Hematopoietic multipotent progenitor cell treated with erythropoietin and hydrocortisone succinate and interleukin-3 and kit ligand, for 6 days (in vitro differentiated cells): ENCODE measurements around the gene SCUBE3.

Experiments
- DNase-seq: peaks from one replicate; pipeline ENCODE4 v3.0.0-alpha.2; 2015

The SCUBE3 gene

GRCh38 chr6:35214869-35215664, 1.3 kb downstream of the SCUBE3 start:
- DNase-seq = no peak

GRCh38 chr6:35215665-35216411, 2.1 kb downstream of the SCUBE3 start:
- DNase-seq = no peak

- DNase-seq = no peak
These were observed 2.6 kb downstream of the SCUBE3 start for GRCh38 chr6:35216412-35216732.

- no peak for DNase-seq
These were observed 3.4 kb downstream of the SCUBE3 start for GRCh38 chr6:35216851-35217811.

GRCh38 chr6:35218021-35218420, 4.3 kb downstream of the SCUBE3 start:
- DNase-seq = no peak

- no peak for DNase-seq
These were observed 4.7 kb downstream of the SCUBE3 start for GRCh38 chr6:35218456-35218855.

GRCh38 chr6:35219683-35220326, 6.0 kb downstream of the SCUBE3 start:
- DNase-seq = no peak

- no peak for DNase-seq
These were observed 7.0 kb downstream of the SCUBE3 start for GRCh38 chr6:35220711-35221110.

GRCh38 chr6:35223396-35223795, 9.6 kb downstream of the SCUBE3 start:
- DNase-seq = no peak

GRCh38 chr6:35224720-35225119, 11.0 kb downstream of the SCUBE3 start:
- DNase-seq = peak; percentile 45

- DNase-seq = no peak
These were observed 14.7 kb downstream of the SCUBE3 start for GRCh38 chr6:35228481-35228880.

- no peak for DNase-seq
These were observed 15.5 kb downstream of the SCUBE3 start for GRCh38 chr6:35229304-35229703.

- DNase-seq = no peak
These were observed 16.7 kb downstream of the SCUBE3 start for GRCh38 chr6:35230498-35230897.

GRCh38 chr6:35230950-35231349, 17.2 kb downstream of the SCUBE3 start:
- no peak for DNase-seq

- DNase-seq = no peak
These were observed 17.8 kb downstream of the SCUBE3 start for GRCh38 chr6:35231563-35231962.

GRCh38 chr6:35234901-35235300, 21.1 kb downstream of the SCUBE3 start:
- no peak for DNase-seq

- no peak for DNase-seq
These were observed 22.5 kb downstream of the SCUBE3 start for GRCh38 chr6:35236223-35236622.

GRCh38 chr6:35237476-35237875, 23.7 kb downstream of the SCUBE3 start:
- no peak for DNase-seq

- no peak for DNase-seq
These were observed 25.1 kb downstream of the SCUBE3 start for GRCh38 chr6:35238843-35239289.

GRCh38 chr6:35239581-35239980, 25.8 kb downstream of the SCUBE3 start:
- DNase-seq = no peak

GRCh38 chr6:35240838-35241801, 27.4 kb downstream of the SCUBE3 start:
- peak; percentile 79 for DNase-seq
